GM19328 (cell line): ENCODE measurements around the gene SMTNL1.

Experiments used
- ATAC-seq: cut with Tn5 transposase; IDR thresholded peaks from one replicate; pipeline ENCODE4 v1.9.1; 2021; ENCODE audit warnings: mild to moderate bottlenecking, moderate library complexity; ENCODE audit not compliant: unreplicated experiment

Gene SMTNL1

DNA sequence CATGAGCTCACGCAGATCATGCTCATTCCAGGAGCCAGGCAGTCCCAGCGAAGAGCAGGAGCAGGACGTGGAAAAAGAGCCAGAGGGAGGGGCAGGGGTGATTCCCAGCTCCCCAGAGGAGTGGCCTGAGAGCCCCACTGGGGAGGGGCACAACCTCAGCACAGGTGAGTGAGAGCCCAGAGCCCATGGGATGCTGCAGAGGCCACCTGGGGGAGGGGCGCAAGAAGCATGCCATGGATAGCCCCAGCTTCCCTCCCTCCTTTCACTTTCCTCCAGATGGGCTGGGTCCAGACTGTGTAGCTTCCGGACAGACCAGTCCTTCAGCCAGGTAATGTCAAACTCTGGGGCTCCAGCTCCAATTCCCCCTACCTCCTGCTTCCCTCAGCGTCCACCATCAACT lies 6.2 kb downstream of the SMTNL1 start:
- ATAC-seq = no peak

DNA sequence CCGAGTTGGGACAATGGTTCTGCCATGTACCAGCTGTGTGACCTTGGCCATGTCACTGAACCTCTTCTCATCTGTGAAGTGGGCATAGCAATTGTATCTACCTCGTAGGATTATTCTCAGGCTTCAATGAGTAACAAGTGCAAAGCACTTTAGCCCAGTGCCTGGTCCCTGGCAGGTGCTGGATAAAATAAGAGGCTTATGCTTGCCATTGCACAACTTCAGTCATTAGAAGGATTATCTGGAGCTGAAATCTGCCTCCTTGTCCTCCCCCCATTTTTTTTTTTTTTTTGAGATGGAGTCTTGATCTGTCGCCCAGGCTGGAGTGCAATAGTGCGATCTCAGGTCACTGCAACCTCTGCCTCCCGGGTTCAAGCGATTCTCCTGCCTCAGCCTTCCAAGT lies 7.2 kb downstream of the SMTNL1 start:
- ATAC-seq = no peak

DNA sequence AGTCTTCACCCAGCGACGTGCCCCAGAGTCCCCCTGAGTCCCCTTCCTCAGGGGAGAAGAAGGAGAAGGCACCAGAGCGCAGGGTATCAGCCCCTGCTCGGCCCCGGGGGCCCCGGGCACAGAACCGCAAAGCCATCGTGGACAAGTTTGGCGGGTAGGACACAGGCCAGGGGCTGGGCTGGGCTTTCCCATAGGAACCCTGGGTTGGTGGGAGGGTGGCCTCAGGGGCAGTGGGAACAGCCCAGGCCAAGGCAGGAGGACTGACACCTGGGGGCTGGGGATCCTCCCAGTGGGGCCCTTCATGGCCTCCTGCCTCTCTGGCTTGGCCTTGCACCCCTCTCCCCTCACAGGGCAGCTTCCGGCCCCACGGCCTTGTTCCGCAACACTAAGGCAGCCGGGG lies 8.5 kb downstream of the SMTNL1 start:
- no peak for ATAC-seq

DNA sequence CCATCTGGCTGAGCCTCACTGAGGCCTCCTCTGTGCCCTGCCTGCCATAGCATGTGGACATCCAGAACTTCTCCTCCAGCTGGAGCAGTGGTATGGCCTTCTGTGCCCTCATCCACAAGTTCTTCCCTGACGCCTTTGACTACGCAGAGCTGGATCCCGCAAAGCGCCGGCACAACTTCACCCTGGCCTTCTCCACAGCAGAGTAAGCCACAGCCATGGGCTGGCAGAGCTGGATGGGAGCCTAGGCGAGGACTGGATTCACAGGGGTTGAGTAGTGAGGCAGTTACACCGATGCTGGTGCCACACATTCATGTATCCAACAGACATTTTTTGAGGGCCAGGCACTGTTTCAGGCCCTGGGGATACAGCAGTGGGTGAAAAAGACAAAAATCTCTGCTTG lies 9.1 kb downstream of the SMTNL1 start:
- ATAC-seq = no peak

DNA sequence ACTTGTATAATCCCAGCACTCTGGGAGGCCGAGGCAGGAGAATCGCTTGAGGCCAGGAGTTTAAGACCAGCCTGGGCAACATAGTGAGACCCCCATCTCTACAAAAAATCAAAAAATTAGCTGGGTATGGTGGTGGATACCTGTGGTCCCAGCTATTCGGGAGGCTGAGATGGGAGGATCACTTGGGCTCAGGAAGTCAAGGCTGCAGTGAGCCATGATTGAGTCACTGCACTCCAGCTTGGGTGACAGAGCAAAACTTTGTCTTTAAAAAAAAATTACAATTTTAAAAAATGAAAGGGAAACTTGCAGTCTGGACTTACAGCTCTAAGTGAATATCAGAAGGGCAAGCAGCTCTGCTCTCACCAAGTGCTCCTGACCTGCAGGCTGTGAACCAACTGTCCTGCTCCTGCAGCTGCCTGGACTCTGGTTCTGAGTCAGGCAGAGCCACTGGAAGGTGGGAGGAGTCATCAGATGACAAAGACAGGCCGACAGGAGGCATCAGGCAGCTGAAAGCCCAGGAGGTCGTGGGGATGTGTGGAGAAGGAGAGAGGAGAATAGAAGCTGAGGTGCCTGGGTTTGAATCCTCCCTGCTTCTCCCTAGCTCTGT lies 9.6 kb downstream of the SMTNL1 start:
- peak; percentile 45 for ATAC-seq

DNA sequence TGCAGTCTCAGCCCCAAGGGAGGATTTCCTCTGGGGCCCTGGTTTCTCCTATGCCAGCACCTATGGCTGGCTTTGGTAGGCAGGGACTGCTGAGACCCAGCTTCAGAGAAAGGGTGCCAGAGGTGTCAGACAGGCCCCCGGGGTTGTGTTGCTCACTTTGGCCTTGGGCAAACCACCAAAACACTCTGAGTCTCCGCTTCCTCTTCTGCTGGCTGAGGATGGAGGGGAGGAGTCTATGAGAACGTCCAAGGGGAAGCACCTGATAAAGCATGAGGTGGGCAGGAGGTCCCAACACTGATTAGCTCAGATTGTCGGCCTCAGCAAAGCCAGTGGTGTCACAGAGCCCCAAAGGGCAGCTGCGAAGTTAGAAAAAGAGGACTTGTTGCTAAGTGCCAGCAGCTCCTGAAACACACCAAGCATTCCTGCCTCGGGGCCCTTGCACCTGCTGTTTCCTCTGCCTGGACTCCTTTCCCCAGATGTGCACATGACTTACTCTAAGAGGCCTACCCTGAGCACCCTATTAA lies 10.5 kb downstream of the SMTNL1 start:
- peak; percentile 74 for ATAC-seq

DNA sequence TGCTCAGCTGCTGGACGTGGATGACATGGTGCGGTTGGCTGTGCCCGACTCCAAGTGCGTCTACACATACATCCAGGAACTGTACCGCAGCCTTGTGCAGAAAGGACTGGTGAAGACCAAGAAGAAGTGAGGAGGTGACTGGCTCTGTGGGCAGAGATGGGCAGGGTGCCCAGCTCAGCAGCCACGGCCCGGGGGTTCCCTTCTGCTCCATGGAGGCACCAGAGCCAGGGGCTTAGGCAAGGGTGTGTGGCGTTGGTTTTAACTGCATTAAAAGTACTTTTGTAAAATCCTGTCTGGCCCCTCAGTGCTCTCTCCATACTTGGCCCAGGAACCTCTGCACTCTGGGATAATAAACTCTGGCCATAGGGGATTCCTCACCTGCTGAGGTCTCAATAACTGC lies 12.6 kb downstream of the SMTNL1 start:
- no peak for ATAC-seq

DNA sequence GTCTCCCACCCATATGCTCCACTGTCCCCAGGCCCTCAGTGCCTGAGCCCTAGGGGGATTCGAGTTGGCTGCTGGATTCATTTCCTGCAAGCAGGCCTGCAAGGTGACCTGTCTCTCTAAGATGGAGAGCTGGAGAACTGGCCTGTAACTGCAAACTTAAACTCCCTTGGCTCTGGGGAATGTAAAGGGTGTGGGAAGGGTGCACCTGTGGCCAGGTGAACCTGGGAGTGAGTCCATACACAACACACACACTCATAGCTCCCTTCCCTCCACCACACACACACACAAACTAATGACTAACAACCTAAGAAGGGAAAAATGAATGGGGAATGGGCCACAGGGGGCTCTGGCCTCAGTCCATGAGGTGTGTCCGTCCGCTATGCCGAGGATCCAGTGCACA lies 14.5 kb downstream of the SMTNL1 start:
- no peak for ATAC-seq

DNA sequence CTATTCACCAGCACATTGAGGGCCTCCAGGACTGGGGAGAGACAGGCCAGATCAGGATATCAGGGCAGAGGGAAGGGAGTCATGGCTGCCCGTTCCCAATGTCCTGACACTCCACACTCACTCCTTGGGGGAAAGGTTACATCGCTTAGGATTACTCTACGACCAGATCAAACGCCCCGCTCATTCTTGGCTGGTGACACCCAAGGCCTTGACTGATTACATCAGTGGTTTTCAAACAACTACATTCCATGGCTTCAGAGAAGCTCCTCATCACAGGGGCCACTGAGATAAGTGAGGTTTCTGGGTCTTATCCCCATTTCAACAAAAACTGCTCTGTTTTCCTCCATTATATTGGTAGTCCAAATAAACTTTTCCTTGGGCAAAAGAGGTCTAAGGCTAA lies 15.1 kb downstream of the SMTNL1 start:
- ATAC-seq = no peak

DNA sequence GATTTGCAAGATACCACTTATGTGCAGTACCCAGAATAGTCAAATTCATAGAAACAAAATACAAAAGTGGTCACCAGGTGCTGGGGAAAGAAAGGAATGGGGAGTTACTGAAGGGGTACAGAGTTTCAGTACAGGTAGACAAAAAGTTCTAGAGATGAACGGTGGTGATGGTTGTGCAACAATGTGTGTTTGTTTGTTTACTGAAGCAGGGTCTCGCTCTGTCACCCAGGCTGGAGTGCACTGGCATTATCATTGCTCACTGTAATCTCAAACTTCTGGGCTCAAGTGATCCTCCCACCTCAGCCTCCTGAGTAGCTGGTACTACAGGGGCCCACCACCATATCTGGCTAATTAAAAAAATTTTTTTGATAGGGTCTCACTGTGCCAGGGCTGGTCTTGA lies 18.0 kb downstream of the SMTNL1 start:
- no peak for ATAC-seq

DNA sequence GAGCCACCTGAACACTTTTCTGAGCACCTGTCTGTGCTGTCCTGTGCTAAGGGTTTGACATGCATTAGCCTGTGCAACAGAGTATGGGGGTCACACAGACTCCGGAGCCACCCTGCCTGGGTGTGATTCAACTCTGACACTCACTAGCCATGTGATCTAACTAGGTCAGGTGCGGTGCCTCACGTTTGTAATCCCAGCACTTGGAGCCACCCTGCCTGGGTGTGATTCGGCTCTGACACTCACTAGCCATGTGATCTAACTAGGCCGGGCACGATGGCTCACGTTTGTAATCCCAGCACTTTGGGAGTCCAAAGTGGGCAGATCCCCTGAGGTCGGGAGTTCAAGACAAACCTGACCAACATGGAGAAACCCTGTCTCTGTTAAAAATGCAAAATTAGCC lies 18.6 kb downstream of the SMTNL1 start:
- ATAC-seq = no peak

DNA sequence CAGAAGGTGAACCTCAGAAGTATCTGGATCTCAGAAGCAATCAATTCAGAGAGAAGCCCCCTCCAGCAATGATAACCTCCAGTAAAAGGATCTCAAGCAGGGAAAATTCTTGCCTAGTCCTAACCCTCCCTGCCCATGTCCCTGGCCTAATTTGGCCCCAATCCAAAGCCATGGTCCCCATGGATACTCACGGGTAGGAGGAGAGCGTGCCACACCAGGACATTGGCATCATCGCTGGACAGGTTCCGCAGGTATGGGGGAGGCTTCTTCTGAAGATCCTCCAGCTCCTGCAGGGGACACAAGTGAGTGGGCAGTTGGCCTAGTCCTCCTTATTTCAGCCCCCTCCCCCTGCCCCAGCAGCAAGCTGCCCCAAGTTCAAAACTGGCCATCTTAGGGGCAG lies 22.8 kb downstream of the SMTNL1 start:
- no peak for ATAC-seq

DNA sequence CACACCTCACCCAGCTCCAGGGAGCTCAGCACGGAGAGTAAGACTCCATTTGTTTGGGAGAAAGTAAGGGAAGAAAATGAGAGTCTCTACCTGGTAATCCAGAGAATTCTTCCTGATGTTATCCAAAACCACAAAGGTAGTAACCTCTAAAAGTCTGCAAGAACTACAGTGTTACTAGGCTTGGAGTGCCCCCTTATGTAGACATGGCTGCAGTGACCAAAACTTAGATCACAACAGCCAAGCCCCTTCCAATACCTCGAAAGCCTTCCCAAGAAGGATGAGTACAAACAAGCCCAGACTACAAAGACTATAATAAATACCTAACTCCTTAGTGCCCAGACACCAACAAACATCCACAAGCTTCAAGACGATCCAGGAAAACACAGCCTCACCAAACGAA lies 25.2 kb downstream of the SMTNL1 start:
- ATAC-seq = no peak

DNA sequence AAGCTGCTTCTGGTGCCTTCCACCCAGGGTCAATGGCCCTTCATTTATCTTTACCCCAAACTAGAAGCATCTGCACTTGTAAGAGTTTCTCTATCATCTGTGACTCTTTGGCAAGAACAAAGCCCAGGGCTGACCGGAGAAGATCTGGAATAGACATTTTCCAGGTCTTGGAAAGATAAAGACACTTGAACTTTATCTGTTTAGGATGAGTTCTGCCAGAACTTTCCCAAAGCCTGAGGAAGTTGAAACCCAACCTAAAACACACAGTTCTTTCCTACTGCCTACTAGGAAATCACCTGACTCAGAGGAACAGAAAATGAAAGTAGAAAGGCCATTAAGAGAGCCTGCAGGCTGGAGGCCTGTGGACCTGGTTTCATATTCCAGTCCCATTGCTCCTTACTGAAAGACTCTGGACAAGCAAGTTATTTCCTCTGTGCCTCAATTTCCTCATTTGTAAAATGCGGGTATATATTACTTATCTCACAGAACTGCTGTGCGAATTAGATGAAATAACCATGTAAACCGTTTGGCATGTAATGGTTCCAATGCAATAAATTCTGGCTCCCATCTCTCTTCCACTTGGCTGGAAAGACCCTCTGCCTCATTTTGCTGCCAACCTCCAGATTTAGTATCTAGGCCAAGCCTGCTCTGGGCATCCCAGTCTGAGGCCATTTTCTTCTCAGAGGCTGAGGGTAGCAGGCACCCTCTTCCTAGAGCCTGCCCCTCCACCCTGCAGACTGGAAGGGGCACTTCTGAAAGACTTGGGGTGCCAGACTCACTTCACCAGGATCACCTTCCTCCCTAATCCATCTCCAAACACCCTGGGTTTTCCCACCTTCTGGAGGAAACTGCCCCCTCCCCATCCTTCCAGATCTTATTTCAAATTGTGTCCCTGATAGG lies 28.9 kb downstream of the SMTNL1 start:
- peak; percentile 58 for ATAC-seq

DNA sequence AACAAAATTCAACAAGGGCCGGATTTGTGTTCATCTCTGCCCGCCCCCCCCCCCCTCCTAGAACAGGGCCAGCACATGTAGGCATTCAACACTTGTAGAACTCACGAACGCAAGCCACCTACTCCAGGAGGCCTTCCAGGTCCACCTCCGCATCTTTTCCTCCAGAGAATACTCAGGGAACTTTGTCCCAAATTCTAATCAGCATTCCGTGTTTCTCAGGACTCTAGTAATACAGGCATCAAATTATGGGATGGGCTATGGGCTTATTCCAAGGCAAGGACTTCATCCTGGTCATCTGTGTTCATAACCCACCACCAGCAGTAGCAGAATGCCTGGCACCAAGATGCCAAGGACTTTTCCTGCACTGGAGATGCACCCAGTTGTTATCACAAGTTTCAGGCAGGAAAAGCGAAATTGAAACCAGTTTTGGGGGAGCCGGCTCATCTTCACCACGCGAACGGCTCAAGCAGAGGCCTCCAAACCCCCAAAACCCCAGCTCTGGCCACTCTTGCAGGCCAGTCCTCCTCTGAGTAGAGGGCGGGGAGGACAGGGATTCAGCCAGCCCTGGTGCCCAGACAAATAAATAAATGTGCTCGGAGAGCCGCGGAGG lies 29.6 kb downstream of the SMTNL1 start:
- ATAC-seq = no peak

DNA sequence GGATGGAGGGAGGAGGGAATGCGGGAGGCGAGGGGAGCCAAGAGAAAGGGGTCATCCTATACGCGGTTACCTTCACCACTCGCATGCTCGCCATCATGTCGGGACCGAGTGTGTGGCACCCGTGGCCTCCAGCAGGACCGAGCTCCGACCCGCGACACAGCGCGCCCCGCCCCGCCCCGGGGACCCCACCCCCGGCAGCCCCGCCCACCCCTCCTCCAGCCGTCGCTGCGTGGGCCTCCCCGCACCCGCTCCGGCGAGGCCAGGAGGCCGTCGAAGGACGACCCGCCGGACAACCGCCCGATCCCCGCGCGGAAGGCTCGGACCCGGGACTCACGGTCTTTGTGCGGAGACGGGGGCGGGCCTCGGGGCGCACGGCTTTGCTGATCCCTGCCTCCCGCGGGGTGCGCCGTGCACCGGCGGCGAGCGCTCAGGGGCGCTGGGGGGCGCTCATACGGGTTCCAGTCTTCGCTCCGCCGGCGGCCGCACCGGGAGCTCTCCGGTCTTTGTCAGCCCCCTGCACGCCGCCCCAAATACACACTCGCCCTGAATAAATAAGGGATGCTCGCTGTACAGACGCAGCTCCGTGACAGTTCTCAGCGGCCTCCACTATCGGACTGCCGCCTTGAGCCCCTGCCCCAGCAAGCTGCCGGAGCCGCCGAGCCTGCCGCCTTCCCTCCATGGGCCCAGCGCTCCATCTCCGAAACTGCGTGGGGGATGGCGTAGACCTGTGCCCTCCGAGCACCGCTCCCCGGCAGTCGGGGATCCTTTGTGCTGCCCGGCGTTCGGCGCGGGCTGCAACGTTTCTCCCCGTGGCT lies 30.3 kb downstream of the SMTNL1 start, which contains the start of gene UBE2L6:
TSS of gene UBE2L6 (minus strand) at position 158 of the 815 bp plus-strand sequence. CDS start at position 97, 61 bp downstream.
- ATAC-seq = peak; percentile 52

DNA sequence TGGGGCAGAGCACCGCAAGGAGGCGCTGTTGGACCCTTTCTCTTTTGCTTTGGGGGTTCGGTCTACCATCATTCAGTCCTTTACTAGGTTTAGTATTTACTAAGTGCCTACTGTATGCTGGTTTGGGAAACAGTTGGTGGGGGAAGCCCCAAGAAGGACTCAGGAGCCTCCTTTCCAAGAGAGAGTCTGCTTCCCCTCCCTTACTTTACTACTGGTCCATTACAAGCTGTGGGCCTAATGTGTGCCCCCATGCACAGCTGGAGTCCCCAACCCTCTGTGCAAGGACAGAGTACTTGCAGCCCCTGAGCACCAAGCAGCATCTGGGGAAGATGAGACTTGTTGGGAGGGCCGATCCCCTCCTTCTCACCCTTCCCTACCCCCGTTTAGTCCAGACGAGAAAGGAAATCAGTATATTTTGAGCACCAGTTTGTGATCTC lies 31.0 kb downstream of the SMTNL1 start:
- ATAC-seq = peak; percentile 13

DNA sequence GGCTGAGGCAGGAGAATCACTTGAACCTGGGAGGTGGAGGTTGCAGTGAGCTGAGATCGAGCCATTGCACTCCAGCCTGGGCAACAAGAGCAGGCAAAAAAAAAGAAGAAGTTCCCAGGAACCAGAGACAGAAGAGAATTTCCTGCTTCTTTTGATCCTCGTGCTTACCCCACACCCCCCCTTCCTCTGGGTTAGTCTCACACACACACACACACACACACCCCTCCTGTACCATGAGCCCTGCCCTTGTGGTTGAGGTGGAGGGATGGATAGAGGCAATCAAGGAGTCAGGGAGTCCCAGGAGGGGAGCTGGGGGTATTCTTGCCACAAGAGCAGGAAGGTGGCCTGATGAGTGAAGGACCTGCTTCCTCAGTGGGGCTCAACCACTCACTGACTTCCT lies 34.2 kb downstream of the SMTNL1 start:
- ATAC-seq = no peak

DNA sequence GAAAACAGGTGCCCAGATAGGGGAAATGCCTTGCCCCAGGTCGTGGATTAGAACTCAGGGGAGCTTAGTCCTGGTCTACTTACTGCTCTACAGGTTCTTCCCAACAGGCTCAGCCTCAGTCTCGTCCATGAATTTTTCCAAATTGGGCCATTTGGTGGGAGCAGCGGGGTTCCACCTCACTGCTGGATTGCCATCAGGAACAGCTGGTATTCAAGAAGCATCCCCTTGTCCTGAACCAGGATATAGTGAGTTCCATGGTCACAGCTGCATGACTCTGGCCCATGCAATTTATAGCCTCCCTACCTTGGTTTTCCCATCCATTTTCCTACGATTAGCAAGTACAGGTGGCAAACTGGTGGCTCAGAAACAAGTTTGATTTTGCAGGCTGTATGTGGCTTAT lies 36.7 kb downstream of the SMTNL1 start:
- no peak for ATAC-seq

DNA sequence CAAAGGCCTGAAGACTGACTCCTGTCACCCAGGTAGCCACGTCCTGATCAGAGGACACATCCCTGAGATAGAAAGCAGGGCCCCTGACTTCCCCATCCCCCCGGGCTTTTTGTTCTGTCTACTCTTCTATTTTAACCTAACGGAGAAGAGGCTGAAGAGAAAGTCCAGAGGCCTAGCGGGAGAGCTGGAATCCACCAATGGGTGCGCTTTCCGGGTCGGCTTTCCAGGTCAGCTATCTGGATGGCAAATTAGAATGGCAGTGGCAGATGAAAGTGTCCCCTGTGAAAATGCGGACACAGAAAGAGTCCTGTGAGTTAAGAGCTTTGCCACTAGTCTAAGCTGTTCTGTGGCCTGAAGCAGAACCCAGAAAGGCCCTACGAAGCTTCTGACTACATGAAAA lies 46.9 kb downstream of the SMTNL1 start:
- no peak for ATAC-seq

DNA sequence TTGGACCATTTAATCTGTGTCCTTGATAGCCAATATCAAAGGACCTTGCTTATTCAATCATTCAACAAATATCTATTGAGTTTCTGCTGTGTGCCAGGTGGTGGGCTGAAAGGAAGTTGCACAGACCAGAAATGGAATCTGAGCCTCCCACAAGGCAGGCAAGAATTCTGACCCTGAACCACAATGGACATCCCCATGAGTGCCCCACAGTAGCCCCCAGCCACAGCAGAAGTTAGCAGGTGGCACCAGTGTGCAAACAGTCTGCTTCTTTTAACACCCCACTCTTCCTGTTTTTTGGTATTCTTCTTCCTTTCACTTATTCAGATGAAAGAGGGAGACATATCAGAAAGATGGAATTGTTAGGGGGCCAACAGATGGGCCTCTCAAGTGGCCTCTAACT lies 47.9 kb downstream of the SMTNL1 start:
- ATAC-seq = no peak
